WTC11 (cell line): ENCODE data around the gene IL11RA.

ENCODE experiments used
- CTCF ChIP-seq: fragments of 200-600 bp; IDR thresholded peaks from 2 replicates; pipeline ENCODE4 v1.8.0; 2022; ENCODE audit warnings: antibody characterized with exemption
- MLX ChIP-seq: sonication (generic); formaldehyde crosslinking; IDR thresholded peaks from 2 replicates; pipeline ENCODE4 v1.8.1; 2023; ENCODE audit warnings: mild to moderate bottlenecking, missing genetic modification reagents, moderate library complexity
- MXD4 ChIP-seq: fragments of 250-450 bp; sonication (Bioruptor Pico); IDR thresholded peaks from 2 replicates; pipeline ENCODE4 v1.8.0; 2021; ENCODE audit warnings: mild to moderate bottlenecking, moderate library complexity, borderline replicate concordance
- NR1H2 ChIP-seq: sonication (generic); formaldehyde crosslinking; IDR thresholded peaks from 2 replicates; pipeline ENCODE4 v1.9.0; 2021; ENCODE audit warnings: mild to moderate bottlenecking, moderate library complexity, missing genetic modification reagents
- SP1 ChIP-seq: sonication (generic); formaldehyde crosslinking; conservative IDR thresholded peaks from 2 replicates; pipeline ENCODE4 v1.8.1; 2022; ENCODE audit warnings: missing genetic modification reagents
- TF ChIP-seq, protein P1 (sequence below): sonication (generic); formaldehyde crosslinking; IDR thresholded peaks from 2 replicates; pipeline ENCODE4 v1.8.0; 2023; ENCODE audit warnings: missing genetic modification reagents

- TF ChIP-seq CTCF (no peak), MLX (CRISPR knock-in tag) (no peak), SP1 (CRISPR knock-in tag) (no peak), NR1H2 (CRISPR knock-in tag) (no peak), MXD4 (CRISPR knock-in tag) (no peak)
- TF ChIP-seq, protein P1, sequence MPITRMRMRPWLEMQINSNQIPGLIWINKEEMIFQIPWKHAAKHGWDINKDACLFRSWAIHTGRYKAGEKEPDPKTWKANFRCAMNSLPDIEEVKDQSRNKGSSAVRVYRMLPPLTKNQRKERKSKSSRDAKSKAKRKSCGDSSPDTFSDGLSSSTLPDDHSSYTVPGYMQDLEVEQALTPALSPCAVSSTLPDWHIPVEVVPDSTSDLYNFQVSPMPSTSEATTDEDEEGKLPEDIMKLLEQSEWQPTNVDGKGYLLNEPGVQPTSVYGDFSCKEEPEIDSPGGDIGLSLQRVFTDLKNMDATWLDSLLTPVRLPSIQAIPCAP (CRISPR knock-in tag) = no peak
Observed at GRCh38 chr9:34630402-34631154, 21.4 kb upstream of the IL11RA start.
